ENCODE data around the gene HMOX1. TPM values are rescaled to one million over a fixed set of nuclear protein-coding genes. Genes with fewer than 3 reads are reported as not detected.

Gene HMOX1
- total RNA-seq = 11.5 TPM
- polyA plus RNA-seq (ENCODE audit: insufficient read depth in 1 of 8, insufficient read length in 8 of 8, low replicate concordance in 1 of 8) = 10 to 100 TPM; 15.3 to 36.0 (median 26.6) TPM
- long read RNA-seq, donor 1, partial matches to known transcripts = 0 of 4 reads
- long read RNA-seq, donor 1, other reads (novel, unspliced or antisense) = 0 of 4 reads
- long read RNA-seq, donor 2, partial matches to known transcripts = 0 of 2 reads
- long read RNA-seq, donor 2, other reads (novel, unspliced or antisense) = 0 of 2 reads
- long read RNA-seq, donor 3, partial matches to known transcripts = 0 of 4 reads
- long read RNA-seq, donor 3, other reads (novel, unspliced or antisense) = 0 of 4 reads
- long read RNA-seq, donor 4, transcript HMOX1-201 (5 exons, 1,822 nt) = major isoform, 7 of 56 reads
- long read RNA-seq, donor 4, partial matches to known transcripts = 47 of 56 reads
- long read RNA-seq, donor 4, other reads (novel, unspliced or antisense) = 0 of 56 reads
- long read RNA-seq, donor 5, transcript HMOX1-201 (5 exons, 1,822 nt) = major isoform, 12 of 12 reads
- long read RNA-seq, donor 5, partial matches to known transcripts = 0 of 12 reads
- long read RNA-seq, donor 5, other reads (novel, unspliced or antisense) = 0 of 12 reads
- long read RNA-seq, donor 6, transcript HMOX1-201 (5 exons, 1,822 nt) = major isoform, 16 of 26 reads
- long read RNA-seq, donor 6, partial matches to known transcripts = 10 of 26 reads
- long read RNA-seq, donor 6, other reads (novel, unspliced or antisense) = 0 of 26 reads
- long read RNA-seq, donor 7, partial matches to known transcripts = 7 of 10 reads
- long read RNA-seq, donor 7, other reads (novel, unspliced or antisense) = 0 of 10 reads
- long read RNA-seq, donor 8, transcript HMOX1-201 (5 exons, 1,822 nt) = major isoform, 6 of 11 reads
- long read RNA-seq, donor 8, partial matches to known transcripts = 5 of 11 reads
- long read RNA-seq, donor 8, other reads (novel, unspliced or antisense) = 0 of 11 reads
- long read RNA-seq, donor 9, partial matches to known transcripts = 7 of 11 reads
- long read RNA-seq, donor 9, other reads (novel, unspliced or antisense) = 0 of 11 reads
- long read RNA-seq, donor 10, transcript HMOX1-201 (5 exons, 1,822 nt) = major isoform, 7 of 14 reads
- long read RNA-seq, donor 10, partial matches to known transcripts = 7 of 14 reads
- long read RNA-seq, donor 10, other reads (novel, unspliced or antisense) = 0 of 14 reads
- long read RNA-seq, donor 11, partial matches to known transcripts = 0 of 4 reads
- long read RNA-seq, donor 11, other reads (novel, unspliced or antisense) = 0 of 4 reads

- Histone ChIP-seq H3K27ac (ENCODE audit: low read length) (peak within 1 kb of the TSS; percentile 63), H3K4me1 (ENCODE audit: control insufficient read depth, insufficient read depth, low read length) (peaks cover 34% of the 10 kb centered on the region), H3K4me3 (ENCODE audit: low read length) (peak within 1 kb of the TSS; percentile 48), H3K36me3 (ENCODE audit: control insufficient read depth, insufficient read depth, low read length) (peaks cover 5% of the 10 kb centered on the region), H3K27me3 (ENCODE audit: control insufficient read depth, insufficient read depth, low read length) (peaks cover 2% of the 10 kb centered on the region), H3K9me3 (replicated peaks; ENCODE audit: control insufficient read depth, low read depth, low read length) (no peaks in the 10 kb centered on the region)
- DNase-seq = peak; percentile 92
- WGBS (ENCODE audit: insufficient coverage) = under 1% methylated on average over 32 of the region's 47 CpGs
Observed at GRCh38 chr22:35380537-35381423, at the start of gene HMOX1. HMOX1 (plus strand) TSS chr22:35381096; CDS start chr22:35381174, 78 bp downstream.

GRCh38 chr22:35332278-35332677, 48.6 kb upstream of the HMOX1 start:
- 81% methylated on average over 4 of the region's 6 CpGs for WGBS (ENCODE audit: insufficient coverage)
- Histone ChIP-seq H3K4me1 (ENCODE audit: control insufficient read depth, insufficient read depth, low read length) (peaks cover 18% of the 10 kb centered on the region), H3K9me3 (replicated peaks; ENCODE audit: control insufficient read depth, low read depth, low read length) (no peaks in the 10 kb centered on the region), H3K4me3 (ENCODE audit: low read length) (no peak overlapping the region), H3K27ac (ENCODE audit: low read length) (no peak overlapping the region), H3K27me3 (ENCODE audit: control insufficient read depth, insufficient read depth, low read length) (no peaks in the 10 kb centered on the region), H3K36me3 (ENCODE audit: control insufficient read depth, insufficient read depth, low read length) (peaks cover 78% of the 10 kb centered on the region)
- DNase-seq = no peak

- DNase-seq = no peak
- Histone ChIP-seq H3K9me3 (replicated peaks; ENCODE audit: control insufficient read depth, low read depth, low read length) (no peaks in the 10 kb centered on the region), H3K4me3 (ENCODE audit: low read length) (no peak overlapping the region), H3K4me1 (ENCODE audit: control insufficient read depth, insufficient read depth, low read length) (peaks cover 18% of the 10 kb centered on the region), H3K27me3 (ENCODE audit: control insufficient read depth, insufficient read depth, low read length) (no peaks in the 10 kb centered on the region), H3K36me3 (ENCODE audit: control insufficient read depth, insufficient read depth, low read length) (peaks cover 78% of the 10 kb centered on the region), H3K27ac (ENCODE audit: low read length) (no peak overlapping the region)
- 100% methylated on average over 1 of the region's 7 CpGs for WGBS (ENCODE audit: insufficient coverage)
Observed at GRCh38 chr22:35333220-35333619, 47.7 kb upstream of the HMOX1 start.

- Histone ChIP-seq H3K4me3 (ENCODE audit: low read length) (no peak overlapping the region), H3K4me1 (ENCODE audit: control insufficient read depth, insufficient read depth, low read length) (peaks cover 18% of the 10 kb centered on the region), H3K36me3 (ENCODE audit: control insufficient read depth, insufficient read depth, low read length) (peaks cover 80% of the 10 kb centered on the region), H3K27ac (ENCODE audit: low read length) (no peak overlapping the region), H3K9me3 (replicated peaks; ENCODE audit: control insufficient read depth, low read depth, low read length) (no peaks in the 10 kb centered on the region), H3K27me3 (ENCODE audit: control insufficient read depth, insufficient read depth, low read length) (no peaks in the 10 kb centered on the region)
- no peak for DNase-seq
- WGBS (ENCODE audit: insufficient coverage) = 42% methylated on average over 4 of the region's 9 CpGs
Observed at GRCh38 chr22:35334004-35334403, 46.9 kb upstream of the HMOX1 start.

- Histone ChIP-seq H3K36me3 (ENCODE audit: control insufficient read depth, insufficient read depth, low read length) (peaks cover 86% of the 10 kb centered on the region), H3K27ac (ENCODE audit: low read length) (no peak overlapping the region), H3K9me3 (replicated peaks; ENCODE audit: control insufficient read depth, low read depth, low read length) (no peaks in the 10 kb centered on the region), H3K4me1 (ENCODE audit: control insufficient read depth, insufficient read depth, low read length) (peaks cover 12% of the 10 kb centered on the region), H3K4me3 (ENCODE audit: low read length) (no peak overlapping the region), H3K27me3 (ENCODE audit: control insufficient read depth, insufficient read depth, low read length) (no peaks in the 10 kb centered on the region)
- WGBS (ENCODE audit: insufficient coverage) = 67% methylated on average over 7 of the region's 7 CpGs
- DNase-seq = no peak
Observed at GRCh38 chr22:35335468-35335867, 45.4 kb upstream of the HMOX1 start.

- peaks cover 90% of the 10 kb centered on the region for H3K36me3 ChIP-seq (ENCODE audit: control insufficient read depth, insufficient read depth, low read length)
- H3K9me3 ChIP-seq (replicated peaks; ENCODE audit: control insufficient read depth, low read depth, low read length) = no peaks in the 10 kb centered on the region
- H3K4me1 ChIP-seq (ENCODE audit: control insufficient read depth, insufficient read depth, low read length) = peaks cover 7% of the 10 kb centered on the region
- no peak overlapping the region for H3K4me3 ChIP-seq (ENCODE audit: low read length)
- WGBS (ENCODE audit: insufficient coverage) = 86% methylated on average over 11 of the region's 12 CpGs
- no peak overlapping the region for H3K27ac ChIP-seq (ENCODE audit: low read length)
- DNase-seq = no peak
- H3K27me3 ChIP-seq (ENCODE audit: control insufficient read depth, insufficient read depth, low read length) = no peaks in the 10 kb centered on the region
Observed at GRCh38 chr22:35335936-35336781, 44.7 kb upstream of the HMOX1 start.

GRCh38 chr22:35337932-35338331, 43.0 kb upstream of the HMOX1 start:
- WGBS (ENCODE audit: insufficient coverage) = 79% methylated on average over 3 of the region's 4 CpGs
- Histone ChIP-seq H3K36me3 (ENCODE audit: control insufficient read depth, insufficient read depth, low read length) (peaks cover 93% of the 10 kb centered on the region), H3K9me3 (replicated peaks; ENCODE audit: control insufficient read depth, low read depth, low read length) (no peaks in the 10 kb centered on the region), H3K27me3 (ENCODE audit: control insufficient read depth, insufficient read depth, low read length) (no peaks in the 10 kb centered on the region), H3K4me3 (ENCODE audit: low read length) (no peak overlapping the region), H3K4me1 (ENCODE audit: control insufficient read depth, insufficient read depth, low read length) (peaks cover 4% of the 10 kb centered on the region), H3K27ac (ENCODE audit: low read length) (no peak overlapping the region)
- DNase-seq = no peak

GRCh38 chr22:35341090-35341874, 39.6 kb upstream of the HMOX1 start:
- no peak for DNase-seq
- Histone ChIP-seq H3K4me3 (ENCODE audit: low read length) (no peak overlapping the region), H3K4me1 (ENCODE audit: control insufficient read depth, insufficient read depth, low read length) (peaks cover under 1% of the 10 kb centered on the region), H3K36me3 (ENCODE audit: control insufficient read depth, insufficient read depth, low read length) (peaks cover 92% of the 10 kb centered on the region), H3K9me3 (replicated peaks; ENCODE audit: control insufficient read depth, low read depth, low read length) (no peaks in the 10 kb centered on the region), H3K27ac (ENCODE audit: low read length) (no peak overlapping the region), H3K27me3 (ENCODE audit: control insufficient read depth, insufficient read depth, low read length) (no peaks in the 10 kb centered on the region)
- WGBS (ENCODE audit: insufficient coverage) = 87% methylated on average over 16 of the region's 19 CpGs
